GM21526 (cell line): ENCODE measurements around the gene ZC2HC1C.

Experiments
- ATAC-seq: cut with Tn5 transposase; IDR thresholded peaks from one replicate; pipeline ENCODE4 v1.9.1; 2021; ENCODE audit warnings: moderate library complexity; ENCODE audit not compliant: unreplicated experiment, low FRiP score

The ZC2HC1C gene

GRCh38 chr14:75128596-75128990 lies 59.2 kb downstream of the ZC2HC1C start:
- ATAC-seq = no peak
